HEK293 (cell line): ENCODE results near the gene SFMBT2.

Source experiments
- CTCF ChIA-PET: fragments of 350-600 bp; formaldehyde crosslinking; extraction: SDS; loops from one replicate; lab custom pipeline; 2021; ENCODE audit warnings: antibody characterized with exemption; lab: Yijun Ruan, JAX
- POLR2A ChIA-PET: fragments of 300-600 bp; formaldehyde crosslinking; extraction: SDS; loops from one replicate; lab custom pipeline; 2020; ENCODE audit warnings: antibody characterized with exemption, inconsistent platforms; lab: Yijun Ruan, JAX
- H3K27ac ChIP-seq: fragments of 200-500 bp; sonication (Bioruptor generic); 2 replicates; pipeline ENCODE4 v1.5.1; 2014; ENCODE audit warnings: low read depth, low read length, control low read depth, inconsistent platforms; ENCODE audit errors: extremely low read depth
- H3K36me3 ChIP-seq, 2 experiments: fragments of 200-500 bp in 1 of 2; sonication (Bioruptor generic) in 1 of 2; 1 replicate in 1 of 2; 2 replicates in 1 of 2; pipeline ENCODE4 v1.5.1; 2014 to 2017; ENCODE audit warnings: inconsistent platforms in 2 of 2, low read length in 2 of 2; ENCODE audit not compliant: control insufficient read depth in 2 of 2, insufficient read depth in 1 of 2
- H3K4me1 ChIP-seq: fragments of 200-500 bp; sonication (Bioruptor generic); 2 replicates; pipeline ENCODE4 v1.5.1; 2014; ENCODE audit warnings: mild to moderate bottlenecking, low read length, inconsistent platforms; ENCODE audit not compliant: control insufficient read depth, insufficient read depth
- H3K4me3 ChIP-seq: 2 replicates; pipeline ENCODE4 v1.5.1; 2011; ENCODE audit warnings: low read depth, mild to moderate bottlenecking, control low read depth, low read length, moderate library complexity
- H3K9me3 ChIP-seq: fragments of 200-500 bp; sonication (Bioruptor generic); 2 replicates; pipeline ENCODE4 v1.5.1; 2014; ENCODE audit warnings: low read depth, low read length, inconsistent platforms; ENCODE audit not compliant: control insufficient read depth, insufficient read depth
- EGR2 ChIP-seq: fragments of 450-650 bp; formaldehyde crosslinking; IDR thresholded peaks from 2 replicates; pipeline ENCODE4 v1.5.1; 2016; ENCODE audit warnings: low read depth, missing biosample characterization, missing genetic modification characterization
- KLF16 ChIP-seq: fragments of 450-650 bp; formaldehyde crosslinking; IDR thresholded peaks from 2 replicates; pipeline ENCODE4 v1.5.1; 2017; ENCODE audit warnings: missing biosample characterization, missing genetic modification characterization
- PATZ1 ChIP-seq: fragments of 450-650 bp; formaldehyde crosslinking; IDR thresholded peaks from 2 replicates; pipeline ENCODE4 v1.5.1; 2016; ENCODE audit warnings: missing biosample characterization, missing genetic modification characterization
- PRDM6 ChIP-seq: fragments of 450-650 bp; formaldehyde crosslinking; IDR thresholded peaks from 2 replicates; pipeline ENCODE4 v1.5.1; 2017; ENCODE audit warnings: missing biosample characterization, missing genetic modification characterization
- SP2 ChIP-seq: fragments of 450-650 bp; formaldehyde crosslinking; IDR thresholded peaks from 2 replicates; pipeline ENCODE4 v1.5.1; 2016; ENCODE audit warnings: missing biosample characterization, missing genetic modification characterization
- ZEB2 ChIP-seq: fragments of 450-650 bp; formaldehyde crosslinking; IDR thresholded peaks from 2 replicates; pipeline ENCODE4 v1.5.1; 2016; ENCODE audit warnings: missing biosample characterization, missing genetic modification characterization
- ZFP41 ChIP-seq: fragments of 450-650 bp; formaldehyde crosslinking; IDR thresholded peaks from 2 replicates; pipeline ENCODE4 v1.5.1; 2016; ENCODE audit warnings: missing biosample characterization, missing genetic modification characterization, borderline replicate concordance
- ZNF169 ChIP-seq: fragments of 450-650 bp; formaldehyde crosslinking; IDR thresholded peaks from 2 replicates; pipeline ENCODE4 v1.5.1; 2016; ENCODE audit warnings: missing biosample characterization, missing genetic modification characterization
- ZNF19 ChIP-seq: fragments of 450-650 bp; formaldehyde crosslinking; IDR thresholded peaks from 2 replicates; pipeline ENCODE4; 2016; ENCODE audit warnings: missing biosample characterization, missing genetic modification characterization, low read depth
- ZNF335 ChIP-seq: fragments of 450-650 bp; formaldehyde crosslinking; conservative IDR thresholded peaks from 2 replicates; pipeline ENCODE4 v1.5.1; 2016; ENCODE audit warnings: missing biosample characterization, missing genetic modification characterization
- ZNF37A ChIP-seq: fragments of 450-650 bp; IDR thresholded peaks from 2 replicates; pipeline ENCODE4 v1.5.1; 2018; ENCODE audit warnings: missing biosample characterization, missing genetic modification characterization
- ZNF394 ChIP-seq: fragments of 450-650 bp; formaldehyde crosslinking; IDR thresholded peaks from 2 replicates; pipeline ENCODE4 v1.5.1; 2016; ENCODE audit warnings: missing biosample characterization, missing genetic modification characterization, mild to moderate bottlenecking, moderate library complexity, borderline replicate concordance
- ZNF449 ChIP-seq: fragments of 450-650 bp; formaldehyde crosslinking; IDR thresholded peaks from 2 replicates; pipeline ENCODE4 v1.5.1; 2017; ENCODE audit warnings: missing biosample characterization, mild to moderate bottlenecking, missing genetic modification characterization, moderate library complexity
- ZNF548 ChIP-seq: fragments of 450-650 bp; formaldehyde crosslinking; IDR thresholded peaks from 2 replicates; pipeline ENCODE4 v1.5.1; 2016; ENCODE audit warnings: missing biosample characterization, missing genetic modification characterization
- ZNF558 ChIP-seq: fragments of 450-650 bp; formaldehyde crosslinking; IDR thresholded peaks from 2 replicates; pipeline ENCODE4 v1.5.1; 2016; ENCODE audit warnings: missing biosample characterization, missing genetic modification characterization
- ZNF639 ChIP-seq: fragments of 450-650 bp; formaldehyde crosslinking; IDR thresholded peaks from 2 replicates; pipeline ENCODE4 v1.5.1; 2016; ENCODE audit warnings: missing biosample characterization, missing genetic modification characterization
- ZNF777 ChIP-seq: fragments of 450-650 bp; formaldehyde crosslinking; IDR thresholded peaks from 2 replicates; pipeline ENCODE4 v1.5.1; 2017; ENCODE audit warnings: missing biosample characterization, missing genetic modification characterization, borderline replicate concordance
- ZNF785 ChIP-seq: fragments of 450-650 bp; formaldehyde crosslinking; IDR thresholded peaks from 2 replicates; pipeline ENCODE4 v1.5.1; 2016; ENCODE audit warnings: missing biosample characterization, missing genetic modification characterization
- ZNF792 ChIP-seq: fragments of 450-650 bp; formaldehyde crosslinking; IDR thresholded peaks from 2 replicates; pipeline ENCODE4 v1.5.1; 2016; ENCODE audit warnings: missing biosample characterization, missing genetic modification characterization
- ZSCAN30 ChIP-seq: fragments of 450-650 bp; IDR thresholded peaks from 2 replicates; pipeline ENCODE4 v1.5.1; 2018; ENCODE audit warnings: missing biosample characterization, mild to moderate bottlenecking, missing genetic modification characterization, moderate library complexity
- TF ChIP-seq, protein P1 (sequence below): fragments of 450-650 bp; formaldehyde crosslinking; IDR thresholded peaks from 2 replicates; pipeline ENCODE4 v1.5.1; 2017; ENCODE audit warnings: missing biosample characterization, missing genetic modification characterization
- TF ChIP-seq, protein P2 (sequence below): fragments of 450-650 bp; formaldehyde crosslinking; IDR thresholded peaks from 2 replicates; pipeline ENCODE4 v1.5.1; 2016; ENCODE audit warnings: missing biosample characterization, missing genetic modification characterization
- TF ChIP-seq, protein P3 (sequence below): fragments of 450-650 bp; formaldehyde crosslinking; IDR thresholded peaks from 2 replicates; pipeline ENCODE4 v1.5.1; 2017; ENCODE audit warnings: missing biosample characterization, missing genetic modification characterization

Gene SFMBT2

DNA sequence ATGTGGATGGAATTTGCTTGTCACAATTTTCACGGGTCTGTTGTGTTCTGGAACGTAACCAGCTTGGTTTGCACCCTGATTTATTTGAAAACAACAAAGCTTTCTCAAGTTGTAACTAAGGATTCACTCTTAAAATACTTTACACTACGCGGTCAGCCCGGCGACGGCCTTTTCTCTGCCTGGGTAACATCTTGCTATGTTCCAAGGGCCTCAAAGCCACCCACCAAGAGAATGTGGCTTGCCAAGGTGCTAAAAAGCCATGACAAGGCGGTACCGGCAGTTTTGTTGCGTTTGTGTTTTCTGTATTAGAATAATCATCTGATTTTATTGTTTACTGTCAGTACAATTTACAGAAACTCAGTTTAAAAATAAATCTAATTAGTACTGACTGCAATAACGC, 220.9 kb downstream of the SFMBT2 start:
- POLR2A ChIA-PET, result no interaction called here
- Histone ChIP-seq H3K9me3 (no peaks in the 10 kb centered on the region), H3K36me3 (peaks cover 0 to 50% of the 10 kb centered on the region in 2 experiments; a peak in 1 of 3 replicates), H3K4me3 (no peak overlapping the region), H3K27ac (no peak overlapping the region), H3K4me1 (no peaks in the 10 kb centered on the region)
- CTCF ChIA-PET, result no interaction called here
- TF ChIP-seq ZNF792 (tag by site-specific recombination), result no peak
- TF ChIP-seq ZNF335, result no peak
- no peak for TF ChIP-seq ZFP41 (tag by site-specific recombination)
- no peak for TF ChIP-seq KLF16
- no peak for TF ChIP-seq ZNF169 (tag by site-specific recombination)
- no peak for TF ChIP-seq EGR2
- TF ChIP-seq, protein P1, sequence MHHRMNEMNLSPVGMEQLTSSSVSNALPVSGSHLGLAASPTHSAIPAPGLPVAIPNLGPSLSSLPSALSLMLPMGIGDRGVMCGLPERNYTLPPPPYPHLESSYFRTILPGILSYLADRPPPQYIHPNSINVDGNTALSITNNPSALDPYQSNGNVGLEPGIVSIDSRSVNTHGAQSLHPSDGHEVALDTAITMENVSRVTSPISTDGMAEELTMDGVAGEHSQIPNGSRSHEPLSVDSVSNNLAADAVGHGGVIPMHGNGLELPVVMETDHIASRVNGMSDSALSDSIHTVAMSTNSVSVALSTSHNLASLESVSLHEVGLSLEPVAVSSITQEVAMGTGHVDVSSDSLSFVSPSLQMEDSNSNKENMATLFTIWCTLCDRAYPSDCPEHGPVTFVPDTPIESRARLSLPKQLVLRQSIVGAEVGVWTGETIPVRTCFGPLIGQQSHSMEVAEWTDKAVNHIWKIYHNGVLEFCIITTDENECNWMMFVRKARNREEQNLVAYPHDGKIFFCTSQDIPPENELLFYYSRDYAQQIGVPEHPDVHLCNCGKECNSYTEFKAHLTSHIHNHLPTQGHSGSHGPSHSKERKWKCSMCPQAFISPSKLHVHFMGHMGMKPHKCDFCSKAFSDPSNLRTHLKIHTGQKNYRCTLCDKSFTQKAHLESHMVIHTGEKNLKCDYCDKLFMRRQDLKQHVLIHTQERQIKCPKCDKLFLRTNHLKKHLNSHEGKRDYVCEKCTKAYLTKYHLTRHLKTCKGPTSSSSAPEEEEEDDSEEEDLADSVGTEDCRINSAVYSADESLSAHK (tag by site-specific recombination), result no peak
- no peak for TF ChIP-seq SP2 (tag by site-specific recombination)
- no peak for TF ChIP-seq ZNF19
- TF ChIP-seq ZNF777 (tag by site-specific recombination), result no peak
- no peak for TF ChIP-seq PATZ1 (tag by site-specific recombination)

DNA sequence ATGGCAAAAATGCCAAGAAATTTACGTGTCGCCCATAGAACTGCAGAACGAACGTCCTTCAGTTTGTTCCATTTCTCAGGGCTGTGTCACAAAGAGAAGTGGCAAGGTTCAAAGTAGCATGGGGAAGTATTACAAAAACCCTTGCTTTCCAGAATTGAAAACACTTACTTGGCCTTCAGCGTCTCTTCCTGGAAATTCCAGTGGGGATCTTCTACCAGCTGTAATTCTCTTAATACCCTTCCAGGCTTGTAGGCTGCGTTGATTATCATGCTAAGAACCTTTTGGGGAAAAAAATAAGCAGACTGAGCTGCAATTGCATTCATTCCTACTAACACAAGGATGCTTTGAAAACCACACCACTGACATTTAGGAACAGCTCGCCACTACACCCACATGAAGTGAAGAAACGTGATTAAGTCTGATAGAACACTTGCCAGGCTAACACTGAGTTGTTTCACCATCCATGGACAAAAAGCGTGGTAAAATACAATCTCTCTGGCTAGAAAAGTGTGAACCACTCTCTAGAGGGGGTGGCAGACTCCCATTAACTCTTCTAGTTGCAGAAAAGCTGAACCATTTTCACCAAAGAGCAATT, 222.3 kb downstream of the SFMBT2 start:
- Histone ChIP-seq H3K9me3 (no peaks in the 10 kb centered on the region), H3K27ac (no peak overlapping the region), H3K36me3 (peaks cover 0 to 49% of the 10 kb centered on the region in 2 experiments; a peak in 1 of 3 replicates), H3K4me1 (no peaks in the 10 kb centered on the region), H3K4me3 (no peak overlapping the region)
- POLR2A ChIA-PET, result no interaction called here
- CTCF ChIA-PET, result no interaction called here
- no peak for TF ChIP-seq ZNF394 (tag by site-specific recombination)
- TF ChIP-seq PRDM6 (tag by site-specific recombination), result no peak
- no peak for TF ChIP-seq ZEB2 (tag by site-specific recombination)
- TF ChIP-seq KLF16, result no peak
- TF ChIP-seq, protein P2, sequence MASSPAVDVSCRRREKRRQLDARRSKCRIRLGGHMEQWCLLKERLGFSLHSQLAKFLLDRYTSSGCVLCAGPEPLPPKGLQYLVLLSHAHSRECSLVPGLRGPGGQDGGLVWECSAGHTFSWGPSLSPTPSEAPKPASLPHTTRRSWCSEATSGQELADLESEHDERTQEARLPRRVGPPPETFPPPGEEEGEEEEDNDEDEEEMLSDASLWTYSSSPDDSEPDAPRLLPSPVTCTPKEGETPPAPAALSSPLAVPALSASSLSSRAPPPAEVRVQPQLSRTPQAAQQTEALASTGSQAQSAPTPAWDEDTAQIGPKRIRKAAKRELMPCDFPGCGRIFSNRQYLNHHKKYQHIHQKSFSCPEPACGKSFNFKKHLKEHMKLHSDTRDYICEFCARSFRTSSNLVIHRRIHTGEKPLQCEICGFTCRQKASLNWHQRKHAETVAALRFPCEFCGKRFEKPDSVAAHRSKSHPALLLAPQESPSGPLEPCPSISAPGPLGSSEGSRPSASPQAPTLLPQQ (tag by site-specific recombination), result no peak
- no peak for TF ChIP-seq ZNF19
- no peak for TF ChIP-seq ZNF169 (tag by site-specific recombination)
- no peak for TF ChIP-seq ZNF449 (tag by site-specific recombination)
- TF ChIP-seq ZNF785 (tag by site-specific recombination), result no peak
- no peak for TF ChIP-seq ZNF37A
- no peak for TF ChIP-seq ZNF548
- TF ChIP-seq ZSCAN30 (tag by site-specific recombination), result no peak
- TF ChIP-seq, protein P3, sequence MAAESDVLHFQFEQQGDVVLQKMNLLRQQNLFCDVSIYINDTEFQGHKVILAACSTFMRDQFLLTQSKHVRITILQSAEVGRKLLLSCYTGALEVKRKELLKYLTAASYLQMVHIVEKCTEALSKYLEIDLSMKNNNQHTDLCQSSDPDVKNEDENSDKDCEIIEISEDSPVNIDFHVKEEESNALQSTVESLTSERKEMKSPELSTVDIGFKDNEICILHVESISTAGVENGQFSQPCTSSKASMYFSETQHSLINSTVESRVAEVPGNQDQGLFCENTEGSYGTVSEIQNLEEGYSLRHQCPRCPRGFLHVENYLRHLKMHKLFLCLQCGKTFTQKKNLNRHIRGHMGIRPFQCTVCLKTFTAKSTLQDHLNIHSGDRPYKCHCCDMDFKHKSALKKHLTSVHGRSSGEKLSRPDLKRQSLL, result no peak
- no peak for TF ChIP-seq ZNF639
- no peak for TF ChIP-seq ZNF558 (tag by site-specific recombination)
